NCI-H2029 (cell line): ENCODE measurements around the gene DOCK2.
"Not testable (repeated sequence)": the region's sequence is repeated elsewhere in the genome, so short reads cannot be mapped to it uniquely, and the experiment has no call there.

ENCODE experiments used
- DNase-seq: peaks from one replicate; lab custom pipeline; 2025; lab: John Stamatoyannopoulos, UW

The DOCK2 gene

GRCh38 chr5:169758886-169759285 is 121.8 kb downstream of the DOCK2 start:
- DNase-seq = no peak

DNA sequence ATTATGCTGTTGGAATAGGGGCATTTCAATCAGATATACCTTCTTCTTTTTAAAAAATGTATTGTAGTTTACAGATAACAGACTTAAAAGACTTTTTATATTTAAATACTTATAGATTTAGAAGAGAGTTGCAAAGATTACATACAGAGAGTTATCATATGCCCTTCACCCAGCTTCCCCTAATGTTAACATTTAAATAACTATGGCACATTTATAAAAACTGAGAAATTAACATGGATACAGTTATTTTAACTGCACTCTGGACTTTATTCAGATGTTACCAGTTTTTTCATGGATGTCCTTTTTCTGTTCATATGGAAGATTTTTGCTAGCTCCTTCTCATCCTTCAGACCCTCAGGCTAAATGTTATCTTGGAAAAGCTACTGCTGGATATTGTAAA is 123.2 kb downstream of the DOCK2 start:
- no peak for DNase-seq

DNA sequence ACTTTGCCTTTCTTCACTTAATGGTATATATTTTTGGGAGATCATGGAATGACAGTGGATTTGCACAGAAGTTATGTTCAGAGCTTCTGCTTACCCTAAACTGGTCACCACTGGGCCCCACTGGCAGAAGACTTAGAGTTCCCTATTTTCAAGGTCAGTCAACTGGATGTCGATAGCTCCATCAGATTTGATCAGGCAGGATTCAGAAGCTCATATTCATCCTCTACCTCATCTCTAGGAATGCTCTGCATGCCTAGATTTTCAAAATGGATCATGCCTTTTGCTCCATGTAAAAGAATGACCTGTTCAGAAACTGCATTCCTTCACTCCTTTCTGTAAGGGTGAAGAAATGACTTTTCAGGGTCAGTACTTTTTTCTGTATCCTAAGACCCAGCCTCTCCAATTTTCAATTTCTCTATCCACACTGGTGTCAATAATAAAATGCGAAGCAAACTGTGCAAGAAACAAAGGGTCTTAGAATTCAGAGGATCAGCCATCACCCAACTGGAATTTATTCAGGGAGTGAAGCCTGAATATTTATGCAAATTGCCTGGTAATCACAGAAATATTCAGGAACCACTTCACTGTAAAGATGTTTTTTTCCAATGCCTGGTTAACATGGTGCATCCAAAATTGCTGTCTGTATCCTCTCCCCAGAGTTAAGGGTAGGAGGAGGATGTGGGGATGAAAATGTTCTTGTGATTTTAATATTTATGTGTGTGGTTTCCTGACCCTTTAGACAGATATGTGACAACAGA is 125.4 kb downstream of the DOCK2 start:
- DNase-seq = no peak

DNA sequence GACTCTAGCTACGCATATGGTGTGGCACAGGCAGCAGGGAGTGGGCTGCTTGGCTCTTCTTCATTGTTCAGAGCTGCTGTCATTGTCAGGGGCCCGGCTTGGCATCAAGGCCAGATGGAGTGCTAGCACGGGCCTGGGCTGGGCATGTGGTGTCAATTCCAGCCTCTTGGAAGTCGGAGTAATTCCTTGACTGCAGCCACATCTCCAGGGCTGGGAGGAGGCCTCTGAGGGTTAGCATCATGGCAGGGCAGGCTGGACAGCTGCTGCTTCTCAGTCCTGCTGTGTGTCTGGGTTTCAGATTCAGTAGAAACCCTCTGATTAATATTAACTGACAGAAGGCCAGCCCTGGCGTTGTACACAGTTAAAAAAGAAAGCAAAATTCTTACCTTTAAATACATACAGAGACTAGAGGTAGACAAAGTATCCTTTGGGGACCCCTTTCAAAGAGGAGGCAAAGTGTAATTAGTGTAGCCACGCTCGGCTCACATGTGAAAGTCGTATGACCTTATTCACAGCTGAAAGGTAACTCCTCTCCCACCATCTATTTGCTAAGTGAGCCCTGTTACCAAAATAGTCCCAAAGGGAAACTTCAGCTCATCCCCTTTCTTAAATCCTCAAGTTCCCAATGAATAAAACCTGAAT is 126.4 kb downstream of the DOCK2 start:
- DNase-seq = no peak

GRCh38 chr5:169764018-169764378 is 126.9 kb downstream of the DOCK2 start:
- DNase-seq = no peak

DNA sequence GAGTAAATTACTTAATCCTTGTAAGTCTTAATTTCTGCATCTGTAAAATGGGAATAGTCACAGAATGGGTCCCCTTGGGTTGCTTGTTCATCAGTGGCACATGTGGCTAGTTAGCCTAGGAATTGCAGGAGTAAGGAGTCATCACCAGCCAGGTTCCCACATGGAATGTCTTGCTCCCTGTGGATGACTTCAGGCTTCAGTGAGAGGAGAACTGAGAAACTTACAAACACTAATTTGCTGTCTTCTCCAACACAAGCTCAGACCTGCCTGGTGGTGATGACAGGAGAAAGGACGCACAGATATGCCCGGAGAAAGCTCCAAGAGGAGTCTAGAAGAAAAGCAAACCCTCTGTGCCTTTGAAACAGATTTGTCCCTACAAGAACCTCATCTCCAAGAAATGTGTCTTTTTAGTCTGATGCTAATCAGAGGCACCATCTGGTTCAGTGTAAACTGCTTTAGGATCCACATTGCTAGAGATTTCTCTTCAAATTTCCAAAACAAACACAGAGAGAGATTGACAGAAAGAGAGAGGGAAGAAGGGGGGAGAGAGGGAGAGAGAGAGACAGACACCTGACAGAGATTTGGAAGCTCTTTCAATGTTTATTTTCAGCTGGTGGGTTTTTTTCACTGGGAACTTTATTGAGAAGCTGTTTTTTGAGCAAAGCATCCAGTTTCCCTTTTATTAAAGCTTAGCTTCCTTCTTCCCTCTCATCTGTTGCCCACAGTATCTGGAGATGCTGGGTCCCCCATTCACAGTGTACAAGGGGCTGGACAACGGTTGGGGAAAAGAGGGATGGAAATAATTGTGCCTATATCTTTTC is 128.3 kb downstream of the DOCK2 start:
- no peak for DNase-seq

DNA sequence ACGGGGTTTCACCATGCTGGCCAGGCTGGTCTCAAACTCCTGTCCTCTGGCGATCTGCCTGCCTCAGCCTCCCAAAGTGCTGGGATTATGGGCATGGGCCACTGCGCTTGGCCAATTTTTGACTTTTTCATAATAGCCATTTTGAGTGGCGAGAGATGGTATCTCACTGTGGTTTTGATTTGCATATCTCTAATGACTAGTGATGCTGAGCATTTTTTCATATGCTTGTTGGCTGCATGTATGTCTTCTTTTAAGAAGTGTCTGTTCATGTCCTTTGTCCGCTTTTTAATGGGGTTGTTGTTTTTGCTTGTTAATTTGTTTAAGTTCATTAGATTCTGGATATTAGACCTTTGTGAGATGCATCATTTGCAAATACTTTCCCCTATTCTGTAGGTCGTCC is 129.9 kb downstream of the DOCK2 start:
- DNase-seq = not testable (repeated sequence)

DNA sequence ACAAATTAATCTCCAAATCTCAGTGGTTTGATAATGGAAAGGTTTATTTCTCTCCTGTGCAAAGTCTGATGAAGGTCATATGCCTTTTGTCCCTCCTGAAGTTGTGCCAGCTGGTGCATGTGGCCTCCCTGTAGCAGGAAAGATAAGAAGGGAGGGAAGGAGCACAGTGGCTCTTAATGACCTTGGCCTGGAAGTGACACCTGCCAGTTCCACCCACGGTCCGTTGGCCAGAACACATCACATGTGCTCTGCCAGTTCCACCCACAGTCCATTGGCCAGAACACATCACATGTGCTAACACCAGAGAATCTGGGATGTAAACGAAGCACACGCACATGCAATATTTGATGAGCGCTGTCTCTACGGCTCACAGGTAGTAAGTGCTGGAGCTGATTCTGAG is 130.9 kb downstream of the DOCK2 start:
- DNase-seq = no peak

- DNase-seq = no peak
These were observed 131.3 kb downstream of the DOCK2 start for GRCh38 chr5:169768416-169768815.

- DNase-seq = no peak
These were observed 133.0 kb downstream of the DOCK2 start for GRCh38 chr5:169770109-169770508.

DNA sequence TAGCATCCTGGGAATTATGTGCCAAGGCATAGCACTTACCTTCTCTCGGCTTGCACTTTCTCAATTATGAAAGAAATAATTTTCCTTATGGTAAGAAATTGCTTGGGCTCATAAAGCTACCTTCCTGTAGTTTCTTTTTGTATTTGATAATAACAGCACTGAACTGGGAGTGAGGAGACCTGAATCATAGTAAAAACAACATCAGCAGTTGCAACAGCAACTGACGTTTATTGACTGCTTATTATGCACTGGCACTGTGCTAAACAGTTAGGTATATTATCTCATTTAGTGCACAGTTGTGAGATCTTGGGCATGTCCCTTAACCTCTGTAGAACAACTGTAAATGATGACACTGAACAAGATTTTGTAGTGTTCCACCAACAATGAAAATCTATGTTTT is 135.2 kb downstream of the DOCK2 start:
- no peak for DNase-seq

- DNase-seq = no peak
These were observed 135.6 kb downstream of the DOCK2 start for GRCh38 chr5:169772688-169773087.

- DNase-seq = no peak
These were observed 140.1 kb downstream of the DOCK2 start for GRCh38 chr5:169777159-169777558.

- DNase-seq = no peak
These were observed 141.8 kb downstream of the DOCK2 start for GRCh38 chr5:169778622-169779596.

DNA sequence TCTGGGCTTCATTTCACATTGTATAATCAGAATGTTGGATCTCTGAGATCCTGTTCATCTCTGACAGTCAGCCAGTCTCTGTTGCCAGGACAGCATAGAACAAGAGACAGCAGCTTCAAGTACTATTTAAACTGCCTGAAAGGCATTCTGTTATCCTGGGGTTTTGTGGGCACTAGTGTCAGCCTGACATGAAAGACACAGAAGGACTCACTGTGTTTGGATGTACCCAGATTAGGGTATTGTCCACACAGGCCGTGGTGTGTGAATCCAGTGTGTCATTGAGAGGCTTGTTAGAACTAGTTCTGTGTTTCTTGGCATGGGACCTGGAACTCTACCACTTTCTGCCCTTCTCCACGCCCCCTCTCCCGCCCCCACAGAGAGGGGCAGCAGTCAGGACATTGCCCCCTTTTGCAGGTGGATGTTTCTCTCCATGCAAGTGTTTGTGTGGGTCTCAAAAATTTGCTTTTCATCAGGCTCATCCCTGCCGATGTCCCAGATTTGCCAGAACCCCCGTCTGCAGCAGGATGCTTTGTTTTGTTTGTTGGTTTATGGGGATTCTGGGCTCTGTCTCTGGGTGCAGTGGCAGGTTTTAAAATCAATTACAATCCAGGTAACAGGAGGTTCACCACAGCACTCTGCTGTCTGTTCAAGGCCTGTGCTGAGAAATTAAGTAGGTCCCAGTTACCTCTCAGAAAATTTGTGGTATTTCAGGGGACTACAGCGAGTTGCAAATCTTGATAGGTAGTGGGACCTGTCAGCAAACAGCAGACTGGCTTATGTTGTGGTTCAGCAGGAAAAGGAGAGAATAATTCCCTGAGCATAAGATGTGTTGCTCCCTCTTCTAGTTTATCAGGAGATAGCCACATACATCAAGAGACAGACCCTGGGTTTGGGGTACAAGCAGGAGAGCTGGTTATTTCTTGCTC is 144.6 kb downstream of the DOCK2 start:
- no peak for DNase-seq

DNA sequence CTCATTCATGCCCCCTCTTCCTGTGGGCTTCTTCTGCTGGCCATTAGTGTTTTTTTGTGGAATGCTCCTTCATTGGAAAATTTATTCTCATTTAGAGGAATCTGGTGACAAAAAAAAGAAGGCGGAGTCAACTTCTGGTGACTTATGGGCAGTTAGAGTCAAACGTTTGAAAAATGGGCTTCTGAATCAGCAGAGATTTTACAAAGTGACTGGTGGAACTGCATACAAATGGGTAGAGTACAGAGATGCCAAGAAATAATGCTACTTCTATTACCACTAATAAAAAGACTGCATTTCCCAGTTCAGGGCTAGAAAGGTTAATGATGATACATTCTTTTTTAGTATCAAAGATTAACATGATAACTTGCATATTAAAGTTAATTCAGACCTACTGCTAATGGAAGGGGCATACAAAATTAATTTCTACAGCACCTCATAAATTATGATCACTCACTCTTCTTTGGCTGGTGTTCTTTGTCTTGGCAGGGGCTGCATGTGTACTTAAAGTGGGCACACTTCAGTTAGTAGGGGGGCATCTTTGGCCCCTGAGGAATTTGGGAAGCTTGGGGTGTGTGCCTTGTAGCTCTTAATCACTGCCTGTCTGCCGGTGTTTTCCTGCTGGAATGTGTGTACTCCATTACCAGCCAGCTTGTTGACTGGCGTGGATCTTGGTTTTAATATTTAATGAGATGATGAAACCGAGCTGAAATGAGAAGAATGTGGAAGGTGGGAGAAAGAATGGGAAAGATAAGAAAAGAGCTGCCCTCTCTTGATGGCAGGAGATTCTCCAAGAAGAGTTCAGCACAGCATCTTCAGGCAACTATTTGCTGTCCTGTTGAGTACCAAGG is 148.9 kb downstream of the DOCK2 start:
- no peak for DNase-seq

DNA sequence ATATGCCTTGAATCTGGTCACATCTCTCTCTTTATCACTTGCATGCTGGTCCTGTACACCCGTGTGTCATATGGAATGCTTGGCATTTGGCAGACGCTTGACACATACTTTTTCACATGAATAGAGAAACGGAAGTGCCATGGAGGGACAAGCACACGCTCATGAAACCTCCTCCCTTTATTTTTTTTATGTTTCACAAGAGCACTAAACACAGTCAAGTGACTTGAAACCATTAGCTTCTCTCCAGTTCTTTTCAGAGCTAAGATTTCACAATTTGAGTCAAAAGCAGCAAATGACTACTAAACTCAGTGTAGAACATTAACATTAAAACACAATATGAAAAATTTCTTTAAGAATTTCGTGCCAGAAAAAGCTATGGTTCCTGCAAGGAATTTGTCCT is 151.1 kb downstream of the DOCK2 start:
- DNase-seq = no peak

GRCh38 chr5:169789417-169789940 is 152.4 kb downstream of the DOCK2 start:
- no peak for DNase-seq

- DNase-seq = no peak
These were observed 154.2 kb downstream of the DOCK2 start for GRCh38 chr5:169791251-169791650.

DNA sequence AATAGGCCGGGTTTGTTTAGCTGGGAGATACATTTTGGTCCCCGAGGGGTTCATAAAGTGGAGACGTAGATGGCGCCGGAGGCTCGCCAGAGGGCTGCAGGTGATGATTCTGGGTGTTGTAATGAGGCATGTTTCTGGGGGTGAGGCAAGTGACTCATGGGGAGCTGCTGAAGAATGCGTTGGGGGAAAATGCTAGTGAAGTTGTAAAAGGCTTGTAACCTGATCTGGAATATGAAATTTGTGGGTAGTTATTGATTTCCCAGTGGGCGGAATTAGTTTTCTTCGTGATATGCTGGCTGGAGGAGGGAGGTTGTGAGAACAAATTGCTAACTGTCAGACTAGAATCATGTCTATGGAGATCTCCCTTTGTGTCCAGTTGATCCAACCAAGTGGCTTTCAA is 158.3 kb downstream of the DOCK2 start:
- DNase-seq = no peak
